ENCODE measurements around the gene LRRC45.

The LRRC45 gene

GRCh38 chr17:82007228-82007494 is 15.9 kb upstream of the LRRC45 start:
- in situ Hi-C loops (cut with MboI; ENCODE audit: low sequenced_read_pairs): no loop called here

- in situ Hi-C loops (cut with MboI; ENCODE audit: low sequenced_read_pairs): no loop called here
These were observed 15.4 kb upstream of the LRRC45 start for GRCh38 chr17:82007495-82008257.

DNA sequence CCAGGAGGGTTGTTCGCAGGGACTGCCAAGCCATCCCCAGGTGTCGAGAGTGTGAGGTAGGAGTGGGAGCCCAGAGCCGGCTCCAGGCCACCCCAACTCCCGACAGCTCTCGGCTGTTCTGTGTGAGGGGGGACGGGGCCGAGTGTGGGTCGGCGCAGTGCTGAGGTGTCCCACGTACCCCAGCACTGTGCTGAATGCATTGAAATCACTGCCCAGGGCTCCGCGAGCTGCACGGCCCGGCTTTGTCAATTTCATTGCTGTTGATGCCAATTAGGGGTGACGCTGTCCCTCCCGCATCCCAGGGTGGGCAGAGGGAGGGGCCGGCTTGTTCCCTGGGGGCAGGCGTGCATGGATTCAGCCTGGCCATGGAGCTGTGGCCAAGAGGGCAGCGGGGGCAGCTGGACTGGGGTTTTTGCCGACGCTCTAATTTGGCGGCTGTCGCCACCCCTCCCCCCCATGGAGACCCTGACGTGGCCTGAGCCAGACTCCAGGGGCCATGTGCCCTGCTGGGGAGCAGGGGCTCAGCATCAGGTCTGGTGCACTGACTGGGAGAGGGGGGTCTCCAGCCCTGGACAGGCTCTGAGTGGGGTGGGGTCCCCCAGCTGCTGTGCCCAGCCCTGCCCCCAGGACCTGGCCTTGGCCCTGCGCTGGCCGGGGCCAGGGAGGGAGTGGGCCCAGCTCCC is 14.7 kb upstream of the LRRC45 start:
- in situ Hi-C loops (cut with MboI; ENCODE audit: low sequenced_read_pairs): no loop called here

DNA sequence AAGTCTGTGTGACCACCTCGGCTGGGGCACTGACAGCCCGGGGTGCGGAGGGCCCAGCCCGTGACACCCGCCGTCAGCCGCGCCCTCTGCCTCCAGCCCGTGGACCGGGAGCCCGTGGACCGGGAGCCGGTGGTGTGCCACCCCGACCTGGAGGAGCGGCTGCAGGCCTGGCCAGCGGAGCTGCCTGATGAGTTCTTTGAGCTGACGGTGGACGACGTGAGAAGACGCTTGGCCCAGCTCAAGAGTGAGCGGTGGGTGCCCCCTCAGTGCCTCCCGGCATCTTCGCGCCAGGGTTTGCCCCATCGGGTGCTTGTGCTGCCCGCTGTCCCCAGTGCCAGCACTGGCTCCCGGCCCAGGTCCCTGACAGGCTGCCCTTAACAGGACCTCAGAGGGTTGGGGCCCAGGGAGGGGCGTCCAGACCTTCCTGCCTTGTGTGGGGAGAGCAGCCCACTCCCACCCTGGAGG is 14.1 kb upstream of the LRRC45 start:
- in situ Hi-C loops (cut with MboI; ENCODE audit: low sequenced_read_pairs): no loop called here

GRCh38 chr17:82009413-82009812 is 13.7 kb upstream of the LRRC45 start:
- in situ Hi-C loops (cut with MboI; ENCODE audit: low sequenced_read_pairs): no loop called here

- in situ Hi-C loops (cut with MboI; ENCODE audit: low sequenced_read_pairs): no loop called here
These were observed 12.3 kb upstream of the LRRC45 start for GRCh38 chr17:82010575-82011525.

- in situ Hi-C loops (cut with MboI; ENCODE audit: low sequenced_read_pairs): no loop called here
These were observed 11.4 kb upstream of the LRRC45 start for GRCh38 chr17:82011617-82012187.

- in situ Hi-C loops (cut with MboI; ENCODE audit: low sequenced_read_pairs): no loop called here
These were observed 10.9 kb upstream of the LRRC45 start for GRCh38 chr17:82012261-82012639.

DNA sequence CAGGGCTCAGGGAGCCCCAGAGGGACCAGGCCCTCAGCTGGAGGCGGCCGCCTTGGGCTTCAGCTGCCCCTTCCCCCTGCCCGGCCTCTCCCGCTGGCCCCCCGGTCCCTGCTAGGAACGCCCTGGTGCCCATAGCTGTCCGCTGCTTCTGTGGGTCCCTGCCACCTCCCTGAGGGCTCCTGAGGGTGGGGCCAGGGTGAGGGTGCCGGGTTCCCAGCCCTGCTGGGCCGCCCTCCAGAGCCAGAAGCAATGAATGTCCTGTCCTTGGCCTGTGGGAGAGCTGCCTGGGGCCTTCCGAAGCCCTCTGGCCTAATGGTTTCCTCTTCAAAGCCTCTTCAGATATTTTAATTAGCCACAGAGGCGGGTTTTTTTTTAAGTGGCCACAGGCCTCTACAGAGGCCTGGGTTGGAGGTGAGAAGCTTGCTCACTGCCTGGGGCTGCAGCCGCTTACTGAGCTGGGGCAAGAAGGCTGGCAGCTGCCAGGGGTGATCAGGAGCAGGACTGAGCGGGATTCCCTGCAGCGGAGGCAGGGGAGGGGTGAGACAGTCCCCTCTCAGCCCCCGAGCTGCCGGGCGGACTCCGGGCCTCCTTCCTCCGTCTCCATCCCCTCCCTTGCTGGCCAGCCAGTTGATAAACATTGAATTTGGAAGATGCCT is 10.3 kb upstream of the LRRC45 start:
- in situ Hi-C loops (cut with MboI; ENCODE audit: low sequenced_read_pairs): no loop called here

DNA sequence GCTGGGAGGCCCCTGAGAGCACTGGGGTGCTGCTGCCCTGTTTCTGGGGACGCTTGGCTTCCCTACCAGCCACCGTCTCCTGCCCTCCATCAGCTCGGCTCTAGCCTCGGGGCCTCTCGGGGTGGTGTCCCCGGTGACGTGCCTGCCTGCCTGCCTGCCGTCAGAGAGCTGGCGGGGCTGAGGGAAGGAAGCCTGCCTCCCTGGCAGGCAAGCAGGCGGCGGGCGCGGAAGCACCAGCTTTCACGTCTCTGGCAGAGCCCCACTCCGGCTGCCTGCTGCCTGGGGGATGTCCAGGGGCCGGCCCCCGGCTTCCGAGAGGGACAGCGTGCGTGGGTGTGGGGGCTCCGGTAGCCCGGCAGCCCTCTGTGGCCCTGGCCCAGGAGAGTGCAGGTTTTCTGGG is 9.8 kb upstream of the LRRC45 start:
- in situ Hi-C loops (cut with MboI; ENCODE audit: low sequenced_read_pairs): no loop called here

DNA sequence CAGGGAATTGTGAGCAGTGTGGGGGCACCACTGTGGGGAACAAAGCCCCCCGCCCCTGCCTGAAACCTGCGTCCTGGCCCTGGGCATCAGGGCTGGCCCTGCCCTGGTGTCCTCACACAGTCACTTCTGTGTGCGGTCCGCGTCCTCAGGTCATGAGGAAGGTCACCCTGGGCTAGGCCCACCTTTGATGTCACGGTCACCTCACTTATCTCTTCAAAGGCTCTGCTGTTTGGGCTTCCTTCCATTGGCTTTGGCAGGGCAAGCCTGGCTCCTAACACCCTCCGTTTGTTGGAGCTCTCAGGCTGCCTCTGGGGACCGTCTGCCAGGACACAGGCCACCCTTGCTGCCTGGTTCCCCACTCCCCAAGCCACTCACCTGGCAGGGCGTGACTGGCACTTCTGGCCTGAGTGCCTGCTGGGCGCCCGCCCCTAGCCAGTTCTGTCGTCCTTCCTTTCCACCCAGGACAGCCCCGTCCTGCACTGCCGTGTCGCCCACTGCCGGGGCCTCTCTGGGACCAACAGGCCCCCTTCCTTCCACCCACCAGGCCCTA is 9.3 kb upstream of the LRRC45 start:
- in situ Hi-C loops (cut with MboI; ENCODE audit: low sequenced_read_pairs): no loop called here

GRCh38 chr17:82014432-82014831 is 8.7 kb upstream of the LRRC45 start:
- in situ Hi-C loops (cut with MboI; ENCODE audit: low sequenced_read_pairs): no loop called here

DNA sequence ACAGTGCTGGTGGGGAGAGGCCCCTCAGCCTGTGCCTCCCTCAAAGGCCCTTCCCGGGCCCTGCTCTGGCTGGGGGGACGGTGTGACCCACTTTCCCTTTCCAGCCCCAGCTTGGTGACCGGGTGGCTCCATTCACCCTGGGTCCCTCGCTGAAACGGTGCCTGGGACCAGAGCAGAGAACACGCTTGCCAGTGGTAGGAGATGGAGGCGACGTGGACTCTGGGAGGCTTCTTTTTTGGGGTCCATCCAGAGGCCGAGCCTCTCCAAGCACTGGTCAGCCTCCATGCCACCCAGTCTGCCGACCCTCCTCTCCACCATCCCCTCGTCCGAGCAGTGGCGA is 8.2 kb upstream of the LRRC45 start:
- in situ Hi-C loops (cut with MboI; ENCODE audit: low sequenced_read_pairs): no loop called here

GRCh38 chr17:82015311-82015971 is 7.7 kb upstream of the LRRC45 start:
- in situ Hi-C loops (cut with MboI; ENCODE audit: low sequenced_read_pairs): no loop called here

DNA sequence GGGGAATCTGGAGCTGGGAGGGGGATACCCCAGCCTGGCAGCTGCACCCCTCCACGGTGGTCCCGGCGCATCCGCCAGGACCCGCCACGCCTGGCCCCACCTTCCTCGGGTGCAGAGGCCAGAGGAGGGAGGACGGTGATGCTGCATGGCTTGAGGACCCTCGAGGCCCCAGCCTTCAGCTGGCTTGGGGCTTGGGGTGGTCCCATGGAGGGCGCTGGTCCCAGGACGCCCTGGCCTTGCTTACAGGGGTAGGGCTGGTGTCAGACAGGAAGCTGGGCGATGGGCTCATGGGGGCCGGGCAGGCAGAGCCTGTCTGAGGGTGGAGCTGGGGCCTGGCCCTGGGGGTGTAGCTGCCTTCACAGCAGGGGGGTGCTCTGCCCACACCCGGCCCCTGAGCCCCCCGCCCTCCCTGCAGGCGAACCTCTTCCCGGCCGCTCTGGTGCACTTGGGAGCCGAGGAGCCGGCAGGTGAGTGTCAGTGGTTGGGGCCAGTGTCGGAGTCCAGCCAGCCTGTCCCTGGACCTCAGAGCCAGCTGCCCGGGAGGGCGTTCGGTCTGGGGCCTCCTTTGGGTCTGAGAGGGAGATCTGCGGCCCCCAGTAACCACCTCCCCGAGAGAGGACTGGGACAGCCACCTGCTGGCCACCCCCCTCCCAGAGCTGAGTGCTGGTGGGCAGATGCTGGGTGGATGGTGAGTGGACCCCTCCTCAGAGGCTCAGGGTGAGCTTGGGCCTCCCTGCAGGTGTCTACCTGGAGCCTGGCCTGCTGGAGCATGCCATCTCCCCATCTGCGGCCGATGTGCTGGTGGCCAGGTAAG is 6.8 kb upstream of the LRRC45 start:
- in situ Hi-C loops (cut with MboI; ENCODE audit: low sequenced_read_pairs): no loop called here

DNA sequence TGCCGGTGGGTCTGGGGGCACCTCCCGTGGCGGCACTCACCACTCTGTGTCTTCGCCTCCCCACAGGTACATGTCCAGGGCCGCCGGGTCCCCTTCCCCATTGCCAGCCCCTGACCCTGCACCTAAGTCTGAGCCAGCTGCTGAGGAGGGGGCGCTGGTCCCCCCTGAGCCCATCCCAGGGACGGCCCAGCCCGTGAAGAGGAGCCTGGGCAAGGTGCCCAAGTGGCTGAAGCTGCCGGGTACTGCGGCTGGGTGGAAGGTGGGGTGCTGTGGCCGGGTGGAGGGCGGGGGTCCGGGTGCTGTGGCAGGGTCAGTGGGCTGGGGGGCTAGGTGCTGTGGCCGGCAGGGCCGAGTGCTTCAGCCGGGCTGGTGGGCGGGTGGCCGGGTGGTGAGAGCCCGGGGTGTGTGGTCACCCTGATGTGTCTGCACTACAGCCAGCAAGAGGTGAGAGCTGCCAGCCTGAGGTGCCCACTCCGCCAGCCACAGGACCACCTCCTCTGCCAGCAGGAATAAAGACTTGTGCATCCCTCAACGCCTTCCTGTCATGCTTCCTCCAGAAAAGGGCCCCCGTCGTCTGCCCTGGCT is 6.1 kb upstream of the LRRC45 start:
- in situ Hi-C loops (cut with MboI; ENCODE audit: low sequenced_read_pairs): no loop called here

- in situ Hi-C loops (cut with MboI; ENCODE audit: low sequenced_read_pairs): no loop called here
These were observed 5.4 kb upstream of the LRRC45 start for GRCh38 chr17:82017612-82018151.

- in situ Hi-C loops (cut with MboI; ENCODE audit: low sequenced_read_pairs): no loop called here
These were observed 4.7 kb upstream of the LRRC45 start for GRCh38 chr17:82018152-82018988.

Measured in HL-60/S4 (cell line).